ENCODE results near the gene MKKS.
"Not testable (repeated sequence)": the region's sequence is repeated elsewhere in the genome, so short reads cannot be mapped to it uniquely, and the experiment has no call there.

MKKS gene

GRCh38 chr20:10449270-10449669 lies 15.2 kb upstream of the MKKS start:
- no peak for DNase-seq (ENCODE audit: low read depth in 2 of 2)

GRCh38 chr20:10448270-10449156 lies 14.5 kb upstream of the MKKS start:
- no peak for DNase-seq (ENCODE audit: low read depth in 2 of 2)

GRCh38 chr20:10447028-10447427 lies 13.0 kb upstream of the MKKS start:
- DNase-seq (ENCODE audit: low read depth in 2 of 2) = peak in 1 of 2 donors; percentile 30

GRCh38 chr20:10445758-10446157 lies 11.7 kb upstream of the MKKS start:
- no peak for DNase-seq (ENCODE audit: low read depth in 2 of 2)

GRCh38 chr20:10443936-10444335 lies 9.9 kb upstream of the MKKS start:
- DNase-seq (ENCODE audit: low read depth in 2 of 2) = no peak

- DNase-seq (ENCODE audit: low read depth in 2 of 2) = no peak
These were observed 4.2 kb upstream of the MKKS start for GRCh38 chr20:10438217-10438616.

GRCh38 chr20:10436053-10436699 lies 2.2 kb upstream of the MKKS start:
- no peak for DNase-seq (ENCODE audit: low read depth in 2 of 2)

- peak; percentile 74 to 75 for DNase-seq (ENCODE audit: low read depth in 2 of 2)
These were observed 1.1 kb upstream of the MKKS start, which contains the start of gene SLX4IP for GRCh38 chr20:10434832-10435812. SLX4IP (plus strand) TSS chr20:10435305; CDS start chr20:10458205, 22,900 bp downstream.

GRCh38 chr20:10434467-10434831 lies 427 bp upstream of the MKKS start:
- DNase-seq (ENCODE audit: low read depth in 2 of 2) = peak; percentile 56 to 60

- no peak for DNase-seq (ENCODE audit: low read depth in 2 of 2)
These were observed 904 bp downstream of the MKKS start for GRCh38 chr20:10433014-10433622.

GRCh38 chr20:10432079-10432478 lies 1.9 kb downstream of the MKKS start:
- no peak for DNase-seq (ENCODE audit: low read depth in 2 of 2)

- DNase-seq (ENCODE audit: low read depth in 2 of 2) = no peak
These were observed 3.3 kb downstream of the MKKS start for GRCh38 chr20:10430704-10431103.

GRCh38 chr20:10430000-10430466 lies 4.0 kb downstream of the MKKS start:
- no peak for DNase-seq (ENCODE audit: low read depth in 2 of 2)

GRCh38 chr20:10429443-10429981 lies 4.5 kb downstream of the MKKS start:
- no peak for DNase-seq (ENCODE audit: low read depth in 2 of 2)

GRCh38 chr20:10428008-10428407 lies 6.0 kb downstream of the MKKS start:
- no peak for DNase-seq (ENCODE audit: low read depth in 2 of 2)

- DNase-seq (ENCODE audit: low read depth in 2 of 2) = peak; percentile 16
These were observed 6.8 kb downstream of the MKKS start for GRCh38 chr20:10427060-10427692.

GRCh38 chr20:10423735-10424134 lies 10.3 kb downstream of the MKKS start:
- no peak for DNase-seq (ENCODE audit: low read depth in 2 of 2)

GRCh38 chr20:10419550-10420133 lies 14.4 kb downstream of the MKKS start:
- no peak for DNase-seq (ENCODE audit: low read depth in 2 of 2)

- not testable (repeated sequence) for DNase-seq (ENCODE audit: low read depth in 2 of 2)
These were observed 16.8 kb downstream of the MKKS start for GRCh38 chr20:10417218-10417617.

GRCh38 chr20:10415013-10415650 lies 18.9 kb downstream of the MKKS start:
- DNase-seq (ENCODE audit: low read depth in 2 of 2) = no peak
